ENCODE measurements around the gene TM7SF2.
"Not testable (repeated sequence)": the region's sequence is repeated elsewhere in the genome, so short reads cannot be mapped to it uniquely, and the experiment has no call there.

Gene TM7SF2

DNA sequence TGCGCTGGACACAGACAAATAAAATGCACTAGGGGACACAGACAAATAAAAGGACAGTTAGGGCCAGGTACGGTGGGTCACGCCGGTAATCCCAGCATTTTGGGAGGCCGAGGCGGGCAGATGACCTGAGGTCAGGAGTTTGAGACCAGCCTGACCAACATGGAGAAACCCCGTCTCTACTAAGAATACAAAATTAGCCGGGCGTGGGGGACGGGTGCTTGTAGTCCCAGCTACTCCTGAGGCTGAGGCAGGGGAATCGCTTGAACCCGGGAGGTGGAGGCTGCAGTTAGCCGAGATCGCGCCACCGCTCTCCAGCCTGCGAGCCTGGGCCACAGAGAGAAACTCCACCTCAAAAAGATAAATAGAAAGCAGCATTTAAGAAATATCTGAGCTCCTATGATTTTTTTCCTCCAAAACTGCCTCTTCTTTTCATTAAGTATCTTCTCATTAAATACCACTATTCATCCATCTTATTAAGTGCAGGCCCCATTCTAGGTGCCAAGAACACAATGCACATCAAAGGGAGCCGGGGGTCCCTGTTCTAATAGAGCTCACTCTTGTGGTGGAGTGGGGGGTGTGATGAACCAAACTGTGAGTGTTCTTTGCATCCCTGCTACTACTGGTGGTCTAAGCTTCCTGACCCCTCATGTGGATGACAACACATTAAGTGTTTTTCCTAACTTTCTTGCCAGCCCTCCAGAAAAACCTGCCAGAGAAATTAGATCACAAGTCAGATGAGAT, 6.6 kb downstream of the TM7SF2 start:
- H3K36me3 ChIP-seq (replicated peaks), result peaks cover 38% of the 10 kb centered on the region
- H3K27ac ChIP-seq, result no peak overlapping the region
- in situ Hi-C loops (cut with HindIII; ENCODE audit: low pct_ligation_motif_present, low sequenced_read_pairs), result no loop called here
- H3K4me3 ChIP-seq (ENCODE audit: low read depth, low read length), result no peak overlapping the region
- no peaks in the 10 kb centered on the region for H3K27me3 ChIP-seq (replicated peaks)
- DNase-seq, result no peak
- TF ChIP-seq, protein P1, sequence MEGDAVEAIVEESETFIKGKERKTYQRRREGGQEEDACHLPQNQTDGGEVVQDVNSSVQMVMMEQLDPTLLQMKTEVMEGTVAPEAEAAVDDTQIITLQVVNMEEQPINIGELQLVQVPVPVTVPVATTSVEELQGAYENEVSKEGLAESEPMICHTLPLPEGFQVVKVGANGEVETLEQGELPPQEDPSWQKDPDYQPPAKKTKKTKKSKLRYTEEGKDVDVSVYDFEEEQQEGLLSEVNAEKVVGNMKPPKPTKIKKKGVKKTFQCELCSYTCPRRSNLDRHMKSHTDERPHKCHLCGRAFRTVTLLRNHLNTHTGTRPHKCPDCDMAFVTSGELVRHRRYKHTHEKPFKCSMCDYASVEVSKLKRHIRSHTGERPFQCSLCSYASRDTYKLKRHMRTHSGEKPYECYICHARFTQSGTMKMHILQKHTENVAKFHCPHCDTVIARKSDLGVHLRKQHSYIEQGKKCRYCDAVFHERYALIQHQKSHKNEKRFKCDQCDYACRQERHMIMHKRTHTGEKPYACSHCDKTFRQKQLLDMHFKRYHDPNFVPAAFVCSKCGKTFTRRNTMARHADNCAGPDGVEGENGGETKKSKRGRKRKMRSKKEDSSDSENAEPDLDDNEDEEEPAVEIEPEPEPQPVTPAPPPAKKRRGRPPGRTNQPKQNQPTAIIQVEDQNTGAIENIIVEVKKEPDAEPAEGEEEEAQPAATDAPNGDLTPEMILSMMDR (IDR thresholded peaks at IDR 0.05; ENCODE audit: low read depth, low read length, missing control alignments), result no peak

GRCh38 chr11:65118891-65119669, 7.4 kb downstream of the TM7SF2 start:
- H3K27ac ChIP-seq; H3K27me3 ChIP-seq (replicated peaks); DNase-seq; H3K4me3 ChIP-seq (ENCODE audit: low read depth, low read length); in situ Hi-C loops (cut with HindIII; ENCODE audit: low pct_ligation_motif_present, low sequenced_read_pairs): not testable (repeated sequence)
- peaks cover 40% of the 10 kb centered on the region for H3K36me3 ChIP-seq (replicated peaks)

DNA sequence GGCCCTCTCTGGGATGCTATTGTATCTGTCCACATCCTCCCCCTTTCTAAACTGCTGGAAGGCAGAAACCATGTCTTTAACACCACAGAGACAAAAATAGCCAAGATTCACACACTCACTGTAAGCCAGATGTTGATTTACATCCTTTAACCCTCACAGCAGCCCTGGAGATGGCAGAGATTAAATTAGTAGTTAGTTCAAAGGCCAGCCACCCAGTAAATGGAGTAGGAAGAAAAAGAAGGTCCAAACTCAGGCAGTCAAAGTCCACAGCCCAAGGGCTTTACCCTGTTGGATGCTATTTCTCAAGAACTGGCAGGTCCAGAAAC, 8.0 kb downstream of the TM7SF2 start:
- H3K27ac ChIP-seq, result no peak overlapping the region
- no peak overlapping the region for H3K4me3 ChIP-seq (ENCODE audit: low read depth, low read length)
- no peak for DNase-seq
- in situ Hi-C loops (cut with HindIII; ENCODE audit: low pct_ligation_motif_present, low sequenced_read_pairs), result no loop called here
- no peaks in the 10 kb centered on the region for H3K27me3 ChIP-seq (replicated peaks)
- peaks cover 46% of the 10 kb centered on the region for H3K36me3 ChIP-seq (replicated peaks)
- TF ChIP-seq, protein P1 (IDR thresholded peaks at IDR 0.05; ENCODE audit: low read depth, low read length, missing control alignments), result no peak

DNA sequence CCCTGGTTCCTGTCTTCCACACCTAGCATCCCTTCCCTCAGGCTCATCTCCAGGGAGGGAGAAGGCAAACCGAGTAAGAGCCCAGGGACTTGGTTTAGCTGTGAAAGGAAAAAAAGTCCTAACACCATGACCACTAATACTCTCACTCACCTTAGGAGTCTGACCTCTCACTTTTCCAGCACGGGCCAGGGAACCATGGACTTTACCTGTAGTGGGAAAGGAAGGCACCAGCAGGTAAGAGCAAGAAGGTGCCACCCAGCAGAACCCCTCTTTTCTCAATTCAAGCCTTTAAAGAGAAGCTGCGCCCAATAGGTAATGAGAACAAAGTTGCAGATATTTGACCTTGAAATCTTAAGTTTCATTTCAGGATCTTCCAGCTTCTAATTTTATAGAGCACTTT, 9.2 kb downstream of the TM7SF2 start:
- in situ Hi-C loops (cut with HindIII; ENCODE audit: low pct_ligation_motif_present, low sequenced_read_pairs), result no loop called here

GRCh38 chr11:65121447-65121864, 9.8 kb downstream of the TM7SF2 start:
- Histone ChIP-seq H3K27ac (peak overlapping the region; percentile 67), H3K36me3 (replicated peaks) (peaks cover 54% of the 10 kb centered on the region), H3K4me3 (ENCODE audit: low read depth, low read length) (peak overlapping the region; percentile 71), H3K27me3 (replicated peaks) (no peaks in the 10 kb centered on the region)
- in situ Hi-C loops (cut with HindIII; ENCODE audit: low pct_ligation_motif_present, low sequenced_read_pairs), result no loop called here
- TF ChIP-seq, protein P1 (IDR thresholded peaks at IDR 0.05; ENCODE audit: low read depth, low read length, missing control alignments), result peak; percentile 3
- DNase-seq, result no peak

More for the DNA sequence above, 9.2 kb downstream of the TM7SF2 start:
- H3K27me3 ChIP-seq (replicated peaks), result no peaks in the 10 kb centered on the region
- peaks cover 51% of the 10 kb centered on the region for H3K36me3 ChIP-seq (replicated peaks)
- H3K4me3 ChIP-seq (ENCODE audit: low read depth, low read length), result peak overlapping the region; percentile 71
- no peak overlapping the region for H3K27ac ChIP-seq
- no peak for DNase-seq
- TF ChIP-seq, protein P1 (IDR thresholded peaks at IDR 0.05; ENCODE audit: low read depth, low read length, missing control alignments), result no peak

- Histone ChIP-seq H3K36me3 (replicated peaks) (peaks cover 59% of the 10 kb centered on the region), H3K27ac (peak within 1 kb of the TSS; percentile 67), H3K27me3 (replicated peaks) (no peaks in the 10 kb centered on the region), H3K4me3 (ENCODE audit: low read depth, low read length) (peak within 1 kb of the TSS; percentile 71)
- DNase-seq, result peak; percentile 96
- TF ChIP-seq, protein P1 (IDR thresholded peaks at IDR 0.05; ENCODE audit: low read depth, low read length, missing control alignments), result no peak
- in situ Hi-C loops (cut with HindIII; ENCODE audit: low pct_ligation_motif_present, low sequenced_read_pairs), result no loop called here
Measured at GRCh38 chr11:65121865-65122696, 10.4 kb downstream of the TM7SF2 start, which contains the start of the genes FAU and MRPL49. Gene FAU, minus strand, starts transcription at chr11:65122134. Its CDS starts 321 bp downstream, at chr11:65121813. Gene MRPL49, plus strand, starts transcription at chr11:65122321. Its CDS starts 26 bp downstream, at chr11:65122347.
